CD4-positive, alpha-beta T cell (primary cell): ENCODE measurements around the gene CXCR2. TPM values are rescaled to one million over a fixed set of nuclear protein-coding genes. Genes with fewer than 3 reads are reported as not detected.

Experiments
- ATAC-seq: fragments of 200-7000 bp; cut with Tn5 transposase; one replicate; pipeline ENCODE4 v1.10.0; 2022; ENCODE audit warnings: mild to moderate bottlenecking; ENCODE audit not compliant: poor library complexity
- CTCF ChIA-PET: fragments of 350-600 bp; sonication (Branson Sonifier 250); formaldehyde crosslinking; loops from one replicate; lab custom pipeline; 2021; ENCODE audit warnings: antibody characterized with exemption, inconsistent platforms; lab: Charles Lee
- POLR2A ChIA-PET: fragments of 350-600 bp; sonication (Branson Sonifier 250); formaldehyde crosslinking; loops from one replicate; lab custom pipeline; 2021; ENCODE audit warnings: antibody characterized with exemption, inconsistent platforms; lab: Charles Lee
- DNase-seq, 14 experiments: peaks; one replicate each; pipeline ENCODE4 v3.0.0-alpha.2; 2013 to 2020; ENCODE audit warnings: mixed read lengths in 2 of 14
- H3K27ac ChIP-seq, 2 donors: one replicate each; pipeline versions ENCODE4 v1.5.1 to v1.7.0; 2013; ENCODE audit warnings: low read length in 2 of 2, low read depth in 1 of 2, mild to moderate bottlenecking in 1 of 2
- H3K27me3 ChIP-seq, 2 experiments: 1 replicate in 1 of 2; 2 replicates in 1 of 2; pipeline versions ENCODE4 v1.6.1 to v1.7.0; 2013; ENCODE audit warnings: low read length in 2 of 2, control low read depth in 1 of 2, mild to moderate bottlenecking in 1 of 2, moderate library complexity in 1 of 2; ENCODE audit not compliant: insufficient read depth in 2 of 2, control insufficient read depth in 1 of 2
- H3K36me3 ChIP-seq: one replicate; pipeline ENCODE4 v1.6.1; 2013; ENCODE audit warnings: low read length, control low read depth; ENCODE audit not compliant: insufficient read depth
- H3K4me1 ChIP-seq: one replicate; pipeline ENCODE4 v1.6.1; 2013; ENCODE audit warnings: low read length, control low read depth; ENCODE audit not compliant: insufficient read depth
- H3K4me3 ChIP-seq: one replicate; pipeline ENCODE4 v1.5.1; 2013; ENCODE audit warnings: mild to moderate bottlenecking, low read length, moderate library complexity
- H3K9me3 ChIP-seq, 2 experiments: 1 replicate in 1 of 2; 2 replicates in 1 of 2; pipeline versions ENCODE4 v1.6.1 to v1.7.0; 2013; ENCODE audit warnings: low read length in 2 of 2, mild to moderate bottlenecking in 2 of 2, control low read depth in 1 of 2, moderate library complexity in 1 of 2; ENCODE audit not compliant: control insufficient read depth in 1 of 2, insufficient read depth in 1 of 2
- H3K27ac Mint-ChIP-seq: one replicate; pipeline ENCODE4 v1.8.0; 2020; ENCODE audit warnings: mixed read lengths
- H3K27me3 Mint-ChIP-seq: one replicate; pipeline ENCODE4 v1.8.0; 2021; ENCODE audit warnings: mixed read lengths
- H3K36me3 Mint-ChIP-seq: one replicate; pipeline ENCODE4 v1.8.0; 2021; ENCODE audit warnings: low read depth, mixed read lengths
- H3K4me1 Mint-ChIP-seq: one replicate; pipeline ENCODE4 v1.8.0; 2021; ENCODE audit warnings: low read depth, mixed read lengths
- H3K4me3 Mint-ChIP-seq: one replicate; pipeline ENCODE4 v1.8.0; 2020; ENCODE audit warnings: mild to moderate bottlenecking, mixed read lengths
- H3K9me3 Mint-ChIP-seq: one replicate; pipeline ENCODE4 v1.8.0; 2020; ENCODE audit warnings: mixed read lengths
- intact Hi-C, 2 experiments: fragments of 100-400 bp; cut with DNase I in 1 of 2; cut with micrococcal nuclease in 1 of 2; formaldehyde crosslinking; loops; one replicate each; pipeline versions ENCODE4 v1.15.1 to v1.9.0; 2023 to 2025; cut with DNase I, micrococcal nuclease
- total RNA-seq, 174 experiments: library from RNA in 2 of 174; stranded (reverse) in 2 of 174; gene quantifications; one replicate each; pipeline ENCODE4 v1.2.3 and lab custom pipeline; 2021 to 2026
- TF ChIP-seq, protein P1 (sequence below): fragments of 200-600 bp; IDR thresholded peaks from one replicate; pipeline ENCODE4 v1.8.0; 2022; ENCODE audit warnings: antibody characterized with exemption, mild to moderate bottlenecking

CXCR2 gene
- total RNA-seq, 2 experiments from 2014 or later = not detected

DNA sequence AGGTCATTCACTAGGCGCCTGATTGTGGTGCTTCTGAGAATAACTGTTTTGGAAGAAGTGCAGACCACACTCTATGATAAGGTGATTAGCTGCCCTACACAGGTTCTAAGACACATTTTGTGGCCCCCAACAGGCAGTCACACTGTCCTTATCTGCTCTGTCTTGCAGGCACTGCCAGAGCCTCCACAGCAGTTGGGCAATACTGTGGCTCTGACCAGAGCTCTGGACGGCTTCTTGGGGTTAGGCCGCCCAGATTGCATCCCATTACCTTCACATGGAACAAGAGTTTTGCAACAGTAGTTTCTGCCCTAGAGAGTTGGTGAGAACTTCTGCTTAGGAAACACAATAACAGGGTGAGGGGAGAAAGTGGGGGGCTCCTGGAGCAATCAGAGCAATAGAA is 34.1 kb upstream of the CXCR2 start:
- ChIA-PET POLR2A (no interaction called here), CTCF (no interaction called here)
- Mint-ChIP-seq H3K27me3 (peaks cover 3% of the 10 kb centered on the region), H3K4me1 (no peaks in the 10 kb centered on the region), H3K36me3 (no peaks in the 10 kb centered on the region), H3K27ac (no peak overlapping the region), H3K9me3 (no peaks in the 10 kb centered on the region), H3K4me3 (no peak overlapping the region)
- ATAC-seq (no peak), DNase-seq (no peak)
- H3K9me3 ChIP-seq = no peaks in the 10 kb centered on the region
- TF ChIP-seq, protein P1, sequence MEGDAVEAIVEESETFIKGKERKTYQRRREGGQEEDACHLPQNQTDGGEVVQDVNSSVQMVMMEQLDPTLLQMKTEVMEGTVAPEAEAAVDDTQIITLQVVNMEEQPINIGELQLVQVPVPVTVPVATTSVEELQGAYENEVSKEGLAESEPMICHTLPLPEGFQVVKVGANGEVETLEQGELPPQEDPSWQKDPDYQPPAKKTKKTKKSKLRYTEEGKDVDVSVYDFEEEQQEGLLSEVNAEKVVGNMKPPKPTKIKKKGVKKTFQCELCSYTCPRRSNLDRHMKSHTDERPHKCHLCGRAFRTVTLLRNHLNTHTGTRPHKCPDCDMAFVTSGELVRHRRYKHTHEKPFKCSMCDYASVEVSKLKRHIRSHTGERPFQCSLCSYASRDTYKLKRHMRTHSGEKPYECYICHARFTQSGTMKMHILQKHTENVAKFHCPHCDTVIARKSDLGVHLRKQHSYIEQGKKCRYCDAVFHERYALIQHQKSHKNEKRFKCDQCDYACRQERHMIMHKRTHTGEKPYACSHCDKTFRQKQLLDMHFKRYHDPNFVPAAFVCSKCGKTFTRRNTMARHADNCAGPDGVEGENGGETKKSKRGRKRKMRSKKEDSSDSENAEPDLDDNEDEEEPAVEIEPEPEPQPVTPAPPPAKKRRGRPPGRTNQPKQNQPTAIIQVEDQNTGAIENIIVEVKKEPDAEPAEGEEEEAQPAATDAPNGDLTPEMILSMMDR = no peak
- no peaks in the 10 kb centered on the region for H3K36me3 ChIP-seq
- no peak overlapping the region for H3K4me3 ChIP-seq
- intact Hi-C loops = no loop called here
- peaks cover 0 to 3% of the 10 kb centered on the region in 2 experiments for H3K27me3 ChIP-seq
- no peak overlapping the region for H3K27ac ChIP-seq
- no peaks in the 10 kb centered on the region for H3K4me1 ChIP-seq

DNA sequence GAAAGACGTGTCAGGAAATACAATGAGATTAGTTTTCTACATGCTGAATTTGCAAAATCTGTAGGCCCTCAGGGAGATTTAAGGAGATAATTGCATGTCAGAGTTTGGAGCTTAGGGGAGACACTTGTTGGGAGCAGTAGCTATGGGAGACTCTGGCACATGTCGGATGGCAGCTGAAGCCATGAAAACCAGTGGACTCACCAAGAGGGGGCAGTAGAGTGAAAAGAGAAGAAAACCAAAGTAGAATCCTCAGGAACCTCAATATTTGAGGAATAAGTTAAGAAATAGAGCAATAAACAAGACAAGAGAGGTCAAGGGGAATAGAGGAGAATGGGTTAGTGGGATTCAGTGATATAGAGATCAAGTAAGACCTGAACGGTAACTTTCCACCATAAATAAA is 31.9 kb upstream of the CXCR2 start:
- no peaks in the 10 kb centered on the region for H3K4me1 Mint-ChIP-seq

DNA sequence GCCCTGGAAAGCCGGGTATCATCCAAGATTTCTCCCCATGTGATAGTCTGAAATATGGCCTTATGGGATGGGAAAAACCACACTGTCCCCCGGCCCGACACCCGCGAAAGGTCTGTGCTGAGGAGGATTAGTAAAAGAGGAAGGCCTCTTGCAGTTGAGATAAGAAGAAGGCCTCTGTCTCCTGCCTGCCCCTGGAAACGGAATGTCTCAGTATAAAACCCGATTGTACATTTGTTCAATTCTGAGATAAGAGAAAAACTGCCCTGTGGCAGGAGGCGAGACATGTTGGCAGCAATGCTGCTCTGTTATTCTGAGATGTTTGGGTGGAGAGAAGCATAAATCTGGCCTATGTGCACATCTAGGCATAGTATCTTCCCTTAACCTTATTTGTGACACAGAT is 30.0 kb upstream of the CXCR2 start:
- no peaks in the 10 kb centered on the region for H3K27me3 Mint-ChIP-seq
- Histone ChIP-seq H3K27me3 (no peaks in the 10 kb centered on the region), H3K4me1 (no peaks in the 10 kb centered on the region), H3K36me3 (no peaks in the 10 kb centered on the region), H3K9me3 (no peaks in the 10 kb centered on the region), H3K4me3 (no peak overlapping the region), H3K27ac (no peak overlapping the region)
- TF ChIP-seq, protein P1 = no peak
- intact Hi-C loops = no loop called here
- H3K9me3 Mint-ChIP-seq = no peaks in the 10 kb centered on the region
- no peaks in the 10 kb centered on the region for H3K36me3 Mint-ChIP-seq
- DNase-seq (no peak), ATAC-seq (no peak)
- POLR2A ChIA-PET = no interaction called here
- H3K4me3 Mint-ChIP-seq = no peak overlapping the region
- H3K27ac Mint-ChIP-seq = no peak overlapping the region
- CTCF ChIA-PET = interaction anchor here (0.6 kb wide), 1 partner anchor 52 kb away, joined by 3 read pairs; no protein-coding TSS in a partner anchor
- H3K4me1 Mint-ChIP-seq = no peaks in the 10 kb centered on the region

More for the DNA sequence above, 31.9 kb upstream of the CXCR2 start:
- H3K36me3 ChIP-seq = no peaks in the 10 kb centered on the region
- Mint-ChIP-seq H3K27ac (no peak overlapping the region), H3K4me3 (no peak overlapping the region), H3K27me3 (peaks cover 3% of the 10 kb centered on the region), H3K36me3 (no peaks in the 10 kb centered on the region), H3K9me3 (no peaks in the 10 kb centered on the region)
- POLR2A ChIA-PET = no interaction called here
- H3K9me3 ChIP-seq = no peaks in the 10 kb centered on the region
- TF ChIP-seq, protein P1 = no peak
- no peak overlapping the region for H3K4me3 ChIP-seq
- H3K4me1 ChIP-seq = no peaks in the 10 kb centered on the region
- intact Hi-C loops = no loop called here
- no peak for ATAC-seq
- H3K27me3 ChIP-seq = peaks cover 0 to 3% of the 10 kb centered on the region in 2 experiments
- CTCF ChIA-PET = no interaction called here
- DNase-seq = no peak
- no peak overlapping the region for H3K27ac ChIP-seq
